SK-N-SH (cell line): ENCODE measurements around the gene ELMO1. TPM values are rescaled to one million over a fixed set of nuclear protein-coding genes. Genes with fewer than 3 reads are reported as not detected.

Experiments
- CTCF ChIA-PET: fragments of 300-600, 350-600 bp; formaldehyde crosslinking; extraction: SDS; loops from one replicate; lab custom pipeline; 2021; lab: Yijun Ruan, JAX
- POLR2A ChIA-PET: fragments of 350-600 bp; sonication (Branson Sonifier 250); formaldehyde crosslinking; extraction: SDS; loops from one replicate; lab custom pipeline; 2020; ENCODE audit warnings: antibody characterized with exemption, inconsistent platforms; lab: Yijun Ruan, JAX
- DNase-seq: peaks from one replicate; pipeline ENCODE4 v3.0.0; 2012
- H2AFZ ChIP-seq: fragments of 200-600 bp; sonication (generic); 2 replicates; pipeline ENCODE4 v1.8.1; 2016; ENCODE audit warnings: antibody characterized with exemption, mild to moderate bottlenecking, low read depth
- H3F3A ChIP-seq: fragments of 200-600 bp; sonication (generic); replicated peaks from 2 replicates; pipeline ENCODE3; 2016; ENCODE audit warnings: antibody characterized with exemption, mild to moderate bottlenecking; ENCODE audit not compliant: insufficient read depth
- H3K27ac ChIP-seq, 2 experiments: fragments of 200-500 bp in 1 of 2; fragments of 200-600 bp in 1 of 2; sonication (Bioruptor generic) in 1 of 2; sonication (generic), shearing (Covaris generic) in 1 of 2; 2 replicates each; pipeline versions ENCODE4 v1.5.1 to v1.6.1; 2014 to 2016; ENCODE audit warnings: low read depth in 2 of 2, inconsistent platforms in 1 of 2, low read length in 1 of 2, mild to moderate bottlenecking in 1 of 2, mixed read lengths in 1 of 2
- H3K27me3 ChIP-seq: fragments of 200-600 bp; sonication (generic), shearing (Covaris generic); 2 replicates; pipeline ENCODE4 v1.6.1; 2016; ENCODE audit warnings: mixed run types; ENCODE audit not compliant: insufficient read depth
- H3K36me3 ChIP-seq, 2 experiments: fragments of 200-500 bp in 1 of 2; fragments of 200-600 bp in 1 of 2; sonication (Bioruptor generic) in 1 of 2; sonication (generic) in 1 of 2; replicated peaks in 1 of 2; 2 replicates each; pipeline versions ENCODE3 to v1.5.1; 2014 to 2016; ENCODE audit warnings: low read length in 1 of 2, mild to moderate bottlenecking in 1 of 2; ENCODE audit not compliant: insufficient read depth in 2 of 2, control insufficient read depth in 1 of 2
- H3K4me1 ChIP-seq, 2 experiments: fragments of 200-500 bp in 1 of 2; fragments of 200-600 bp in 1 of 2; sonication (Bioruptor generic) in 1 of 2; sonication (generic), shearing (Covaris generic) in 1 of 2; 2 replicates each; pipeline versions ENCODE4 v1.5.1 to v1.6.1; 2014 to 2016; ENCODE audit warnings: low read depth in 1 of 2, low read length in 1 of 2, mixed run types in 1 of 2; ENCODE audit not compliant: insufficient read depth in 2 of 2, control insufficient read depth in 1 of 2
- H3K4me2 ChIP-seq: fragments of 200-600 bp; sonication (generic), shearing (Covaris generic); 2 replicates; pipeline ENCODE4 v1.6.1; 2017; ENCODE audit warnings: mixed run types
- H3K4me3 ChIP-seq, 2 experiments: fragments of 200-500 bp in 1 of 2; fragments of 200-600 bp in 1 of 2; sonication (Bioruptor generic) in 1 of 2; sonication (generic), shearing (Covaris generic) in 1 of 2; 2 replicates each; pipeline versions ENCODE4 v1.5.1 to v1.8.1; 2014 to 2016; ENCODE audit warnings: low read depth in 2 of 2, inconsistent platforms in 1 of 2, low read length in 1 of 2, mild to moderate bottlenecking in 1 of 2, mixed read lengths in 1 of 2, moderate library complexity in 1 of 2
- H3K79me2 ChIP-seq: fragments of 200-600 bp; sonication (generic); 2 replicates; pipeline ENCODE4 v1.8.1; 2017; ENCODE audit warnings: mild to moderate bottlenecking; ENCODE audit not compliant: insufficient read depth
- H3K9ac ChIP-seq: fragments of 200-600 bp; sonication (generic); 2 replicates; pipeline ENCODE4 v1.6.1; 2017; ENCODE audit warnings: mixed run types
- H3K9me2 ChIP-seq: fragments of 200-600 bp; sonication (generic); 2 replicates; pipeline ENCODE4 v1.6.1; 2017; ENCODE audit warnings: mixed run types
- H3K9me3 ChIP-seq: fragments of 200-600 bp; sonication (generic); 2 replicates; pipeline ENCODE4 v1.6.1; 2017; ENCODE audit warnings: mixed run types, mild to moderate bottlenecking, moderate library complexity
- H4K20me1 ChIP-seq: fragments of 200-600 bp; sonication (generic); 2 replicates; pipeline ENCODE4 v1.6.1; 2017; ENCODE audit warnings: mild to moderate bottlenecking, mixed run types; ENCODE audit not compliant: insufficient read depth
- EP300 ChIP-seq, 2 experiments: IDR thresholded peaks; 2 replicates each; pipeline versions ENCODE4 v1.4.0 to v1.6.1; 2012; ENCODE audit warnings: borderline replicate concordance in 1 of 2, low read depth in 1 of 2, low read length in 1 of 2
- EZH2phosphoT487 ChIP-seq: fragments of 200-600 bp; sonication (generic); IDR thresholded peaks from 2 replicates; pipeline ENCODE4 v1.6.1; 2017; ENCODE audit warnings: low read depth, mixed run types, mild to moderate bottlenecking, antibody characterized with exemption, moderate library complexity, borderline replicate concordance
- FOSL2 ChIP-seq: IDR thresholded peaks from 2 replicates; pipeline ENCODE4 v1.4.0; 2012; ENCODE audit warnings: low read depth, mild to moderate bottlenecking, moderate library complexity, borderline replicate concordance
- FOXJ3 ChIP-seq: sonication (generic); formaldehyde crosslinking; IDR thresholded peaks from 2 replicates; pipeline ENCODE4 v1.5.1; 2020; ENCODE audit warnings: mild to moderate bottlenecking, missing genetic modification reagents
- GABPA ChIP-seq: IDR thresholded peaks from 2 replicates; pipeline ENCODE4 v1.4.0; 2012; ENCODE audit warnings: low read depth, mild to moderate bottlenecking
- MEF2A ChIP-seq: IDR thresholded peaks from 2 replicates; pipeline ENCODE4 v1.4.0; 2012; ENCODE audit warnings: low read depth, borderline replicate concordance
- MXI1 ChIP-seq: IDR thresholded peaks from 2 replicates; pipeline ENCODE4 v1.6.1; 2012; ENCODE audit warnings: mild to moderate bottlenecking, low read depth, low read length, improper control_type of control experiment
- NRF1 ChIP-seq: IDR thresholded peaks from 2 replicates; pipeline ENCODE4 v1.6.1; 2012; ENCODE audit warnings: low read depth, mild to moderate bottlenecking, low read length
- POLR2AphosphoS5 ChIP-seq: IDR thresholded peaks from 2 replicates; pipeline ENCODE4 v1.6.1; 2012; ENCODE audit warnings: low read depth, low read length
- RAD21 ChIP-seq: IDR thresholded peaks from 2 replicates; pipeline ENCODE4 v1.6.1; 2012; ENCODE audit warnings: mild to moderate bottlenecking, low read length
- RFX5 ChIP-seq: IDR thresholded peaks from 2 replicates; pipeline ENCODE4 v1.6.1; 2012; ENCODE audit warnings: mild to moderate bottlenecking, improper control_type of control experiment, low read length
- SIN3A ChIP-seq: IDR thresholded peaks from 2 replicates; pipeline ENCODE4 v1.6.1; 2012; ENCODE audit warnings: low read depth, mild to moderate bottlenecking, low read length, moderate library complexity, borderline replicate concordance
- TAF1 ChIP-seq: IDR thresholded peaks from 2 replicates; pipeline ENCODE4 v1.6.1; 2012; ENCODE audit warnings: low read depth, mild to moderate bottlenecking, low read length, moderate library complexity, borderline replicate concordance
- TCF12 ChIP-seq: IDR thresholded peaks from 2 replicates; pipeline ENCODE4 v1.4.0; 2012
- YY1 ChIP-seq: IDR thresholded peaks from 2 replicates; pipeline ENCODE4 v1.4.0; 2012; ENCODE audit warnings: low read depth, mild to moderate bottlenecking
- WGBS: methylation state at CpG from one replicate; pipeline ENCODE4 v1.1.6; 2017; ENCODE audit warnings: low lambda C conversion rate; 5-methylcytosine and 5-hydroxymethylcytosine counted together
- polyA plus RNA-seq, 3 experiments: library from polyadenylated mRNA; depleted of rRNA; stranded (reverse); fragments of >200 nt; gene quantifications; 2 replicates each; pipeline ENCODE4 v1.2.3, GENCODE V29; 2012
- TF ChIP-seq, protein P1 (sequence below): fragments of 150-350 bp; IDR thresholded peaks from 2 replicates; pipeline ENCODE4 v1.6.1; 2016; ENCODE audit warnings: mild to moderate bottlenecking, low read depth, low read length
- TF ChIP-seq, protein P2 (sequence below): IDR thresholded peaks from 2 replicates; pipeline ENCODE4 v1.6.1; 2012; ENCODE audit warnings: mild to moderate bottlenecking, low read depth, low read length, moderate library complexity
- TF ChIP-seq, protein P3 (sequence below): IDR thresholded peaks from 2 replicates; pipeline ENCODE4 v1.4.0; 2012; ENCODE audit warnings: low read depth, borderline replicate concordance

ELMO1 gene
- polyA plus RNA-seq, 1 of the 3 experiments (the other 2 are of a cell fraction) = 0.64 TPM

DNA sequence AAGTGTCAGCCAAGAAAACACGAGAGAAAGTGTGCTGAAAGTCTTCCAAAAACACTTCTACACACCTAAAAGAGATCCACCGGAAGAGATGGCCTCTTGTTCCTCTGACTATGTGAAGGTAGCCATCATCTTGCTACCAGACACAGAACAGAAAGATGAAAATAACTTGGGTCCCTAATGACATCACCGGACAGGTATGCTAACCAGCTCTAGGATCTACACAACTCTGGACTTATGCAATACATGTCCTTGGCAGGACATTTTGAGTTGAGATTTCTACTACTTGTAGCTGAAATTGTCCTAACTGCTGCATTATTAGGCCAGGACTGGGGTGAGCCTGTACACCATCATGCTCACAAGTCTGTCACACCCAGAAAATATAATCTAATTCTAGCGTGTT is 358.7 kb downstream of the ELMO1 start:
- Histone ChIP-seq H3K36me3 (no peaks in the 10 kb centered on the region), H3K27ac (no peak overlapping the region)
- POLR2A ChIA-PET = no interaction called here
- TF ChIP-seq NRF1 = no peak
- no peak for TF ChIP-seq FOSL2
- TF ChIP-seq, protein P1, sequence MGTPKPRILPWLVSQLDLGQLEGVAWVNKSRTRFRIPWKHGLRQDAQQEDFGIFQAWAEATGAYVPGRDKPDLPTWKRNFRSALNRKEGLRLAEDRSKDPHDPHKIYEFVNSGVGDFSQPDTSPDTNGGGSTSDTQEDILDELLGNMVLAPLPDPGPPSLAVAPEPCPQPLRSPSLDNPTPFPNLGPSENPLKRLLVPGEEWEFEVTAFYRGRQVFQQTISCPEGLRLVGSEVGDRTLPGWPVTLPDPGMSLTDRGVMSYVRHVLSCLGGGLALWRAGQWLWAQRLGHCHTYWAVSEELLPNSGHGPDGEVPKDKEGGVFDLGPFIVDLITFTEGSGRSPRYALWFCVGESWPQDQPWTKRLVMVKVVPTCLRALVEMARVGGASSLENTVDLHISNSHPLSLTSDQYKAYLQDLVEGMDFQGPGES = no peak
- TF ChIP-seq EP300 (IDR thresholded peaks at IDR 0.05; ENCODE audit: borderline replicate concordance in 1 of 2, low read depth in 1 of 2, low read length in 1 of 2) = no peak
- TF ChIP-seq, protein P2, sequence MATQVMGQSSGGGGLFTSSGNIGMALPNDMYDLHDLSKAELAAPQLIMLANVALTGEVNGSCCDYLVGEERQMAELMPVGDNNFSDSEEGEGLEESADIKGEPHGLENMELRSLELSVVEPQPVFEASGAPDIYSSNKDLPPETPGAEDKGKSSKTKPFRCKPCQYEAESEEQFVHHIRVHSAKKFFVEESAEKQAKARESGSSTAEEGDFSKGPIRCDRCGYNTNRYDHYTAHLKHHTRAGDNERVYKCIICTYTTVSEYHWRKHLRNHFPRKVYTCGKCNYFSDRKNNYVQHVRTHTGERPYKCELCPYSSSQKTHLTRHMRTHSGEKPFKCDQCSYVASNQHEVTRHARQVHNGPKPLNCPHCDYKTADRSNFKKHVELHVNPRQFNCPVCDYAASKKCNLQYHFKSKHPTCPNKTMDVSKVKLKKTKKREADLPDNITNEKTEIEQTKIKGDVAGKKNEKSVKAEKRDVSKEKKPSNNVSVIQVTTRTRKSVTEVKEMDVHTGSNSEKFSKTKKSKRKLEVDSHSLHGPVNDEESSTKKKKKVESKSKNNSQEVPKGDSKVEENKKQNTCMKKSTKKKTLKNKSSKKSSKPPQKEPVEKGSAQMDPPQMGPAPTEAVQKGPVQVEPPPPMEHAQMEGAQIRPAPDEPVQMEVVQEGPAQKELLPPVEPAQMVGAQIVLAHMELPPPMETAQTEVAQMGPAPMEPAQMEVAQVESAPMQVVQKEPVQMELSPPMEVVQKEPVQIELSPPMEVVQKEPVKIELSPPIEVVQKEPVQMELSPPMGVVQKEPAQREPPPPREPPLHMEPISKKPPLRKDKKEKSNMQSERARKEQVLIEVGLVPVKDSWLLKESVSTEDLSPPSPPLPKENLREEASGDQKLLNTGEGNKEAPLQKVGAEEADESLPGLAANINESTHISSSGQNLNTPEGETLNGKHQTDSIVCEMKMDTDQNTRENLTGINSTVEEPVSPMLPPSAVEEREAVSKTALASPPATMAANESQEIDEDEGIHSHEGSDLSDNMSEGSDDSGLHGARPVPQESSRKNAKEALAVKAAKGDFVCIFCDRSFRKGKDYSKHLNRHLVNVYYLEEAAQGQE = no peak
- TF ChIP-seq RFX5 = no peak
- no peak for TF ChIP-seq TCF12
- no peak for TF ChIP-seq MXI1
- TF ChIP-seq FOXJ3 (CRISPR knock-in tag) = no peak
- TF ChIP-seq YY1 = no peak
- TF ChIP-seq RAD21 = no peak
- TF ChIP-seq POLR2AphosphoS5 = no peak
- no peak for TF ChIP-seq EZH2phosphoT487
- TF ChIP-seq TAF1 = no peak
- TF ChIP-seq, protein P3, sequence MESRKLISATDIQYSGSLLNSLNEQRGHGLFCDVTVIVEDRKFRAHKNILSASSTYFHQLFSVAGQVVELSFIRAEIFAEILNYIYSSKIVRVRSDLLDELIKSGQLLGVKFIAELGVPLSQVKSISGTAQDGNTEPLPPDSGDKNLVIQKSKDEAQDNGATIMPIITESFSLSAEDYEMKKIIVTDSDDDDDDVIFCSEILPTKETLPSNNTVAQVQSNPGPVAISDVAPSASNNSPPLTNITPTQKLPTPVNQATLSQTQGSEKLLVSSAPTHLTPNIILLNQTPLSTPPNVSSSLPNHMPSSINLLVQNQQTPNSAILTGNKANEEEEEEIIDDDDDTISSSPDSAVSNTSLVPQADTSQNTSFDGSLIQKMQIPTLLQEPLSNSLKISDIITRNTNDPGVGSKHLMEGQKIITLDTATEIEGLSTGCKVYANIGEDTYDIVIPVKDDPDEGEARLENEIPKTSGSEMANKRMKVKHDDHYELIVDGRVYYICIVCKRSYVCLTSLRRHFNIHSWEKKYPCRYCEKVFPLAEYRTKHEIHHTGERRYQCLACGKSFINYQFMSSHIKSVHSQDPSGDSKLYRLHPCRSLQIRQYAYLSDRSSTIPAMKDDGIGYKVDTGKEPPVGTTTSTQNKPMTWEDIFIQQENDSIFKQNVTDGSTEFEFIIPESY = no peak
- TF ChIP-seq SIN3A = no peak
- TF ChIP-seq MEF2A = no peak
- TF ChIP-seq GABPA = no peak
- TF ChIP-seq, all 33 proteins: peak for 0
- H4K20me1 ChIP-seq = no peaks in the 10 kb centered on the region
- H3K9ac ChIP-seq = no peak overlapping the region
- WGBS = 45% methylated on average over 4 of the region's 4 CpGs
- H3K4me3 ChIP-seq = no peak overlapping the region
- H3K79me2 ChIP-seq = no peaks in the 10 kb centered on the region
- DNase-seq = no peak
- H2AFZ ChIP-seq = no peak overlapping the region
- peaks cover 0 to 4% of the 10 kb centered on the region in 2 experiments; a peak in 1 of 4 replicates for H3K4me1 ChIP-seq
- no peaks in the 10 kb centered on the region for H3F3A ChIP-seq
- H3K4me2 ChIP-seq = no peak overlapping the region
- H3K9me3 ChIP-seq = no peaks in the 10 kb centered on the region
- CTCF ChIA-PET = interaction anchor here (0.6 kb wide), 1 partner anchor 65 kb away, joined by 3 read pairs; no protein-coding TSS in a partner anchor
- no peaks in the 10 kb centered on the region for H3K9me2 ChIP-seq
- no peaks in the 10 kb centered on the region for H3K27me3 ChIP-seq
